GM19351 (cell line): ENCODE data around the gene EIF2AK2.
A peak's percentile ranks its signal among the peaks of the same experiment; 100 is the strongest.

Source experiments
- ATAC-seq: cut with Tn5 transposase; IDR thresholded peaks from one replicate; pipeline ENCODE4 v1.9.1; 2021; ENCODE audit warnings: mild to moderate bottlenecking, moderate library complexity; ENCODE audit not compliant: unreplicated experiment

Gene EIF2AK2

GRCh38 chr2:37104178-37104577 is 52.6 kb downstream of the EIF2AK2 start:
- ATAC-seq = no peak

GRCh38 chr2:37102588-37102987 is 54.2 kb downstream of the EIF2AK2 start:
- no peak for ATAC-seq

GRCh38 chr2:37100054-37100453 is 56.7 kb downstream of the EIF2AK2 start:
- ATAC-seq = no peak

- ATAC-seq = no peak
Observed at GRCh38 chr2:37098416-37099118, 58.2 kb downstream of the EIF2AK2 start.

GRCh38 chr2:37096568-37096967 is 60.2 kb downstream of the EIF2AK2 start:
- no peak for ATAC-seq

- ATAC-seq = peak; percentile 49
Observed at GRCh38 chr2:37091873-37092272, 64.9 kb downstream of the EIF2AK2 start.

- ATAC-seq = peak; percentile 87
Observed at GRCh38 chr2:37090019-37090477, 66.7 kb downstream of the EIF2AK2 start.

GRCh38 chr2:37085731-37086147 is 71.0 kb downstream of the EIF2AK2 start:
- no peak for ATAC-seq

- ATAC-seq = no peak
Observed at GRCh38 chr2:37084797-37085196, 72.0 kb downstream of the EIF2AK2 start.

- peak; percentile 72 for ATAC-seq
Observed at GRCh38 chr2:37083873-37084794, 72.6 kb downstream of the EIF2AK2 start, which contains the start of the genes GPATCH11 and HEATR5B. Gene GPATCH11, plus strand, starts transcription at chr2:37084518. Its CDS starts 3,864 bp downstream, at chr2:37088382. Gene HEATR5B, minus strand, starts transcription at chr2:37084372. Its CDS starts 958 bp downstream, at chr2:37083414.

- no peak for ATAC-seq
Observed at GRCh38 chr2:37080689-37081088, 76.1 kb downstream of the EIF2AK2 start.

GRCh38 chr2:37080266-37080665 is 76.5 kb downstream of the EIF2AK2 start:
- no peak for ATAC-seq

GRCh38 chr2:37070931-37071330 is 85.8 kb downstream of the EIF2AK2 start:
- no peak for ATAC-seq

GRCh38 chr2:37068686-37069085 is 88.1 kb downstream of the EIF2AK2 start:
- ATAC-seq = no peak

- ATAC-seq = no peak
Observed at GRCh38 chr2:37061776-37062175, 95.0 kb downstream of the EIF2AK2 start.

- no peak for ATAC-seq
Observed at GRCh38 chr2:37061013-37061711, 95.6 kb downstream of the EIF2AK2 start.

- no peak for ATAC-seq
Observed at GRCh38 chr2:37060446-37060845, 96.3 kb downstream of the EIF2AK2 start.

GRCh38 chr2:37059841-37060240 is 96.9 kb downstream of the EIF2AK2 start:
- no peak for ATAC-seq

- ATAC-seq = no peak
Observed at GRCh38 chr2:37052600-37053332, 104.0 kb downstream of the EIF2AK2 start.
